H4 (cell line): ENCODE data around the gene CLTB. TPM values are rescaled to one million over a fixed set of nuclear protein-coding genes. Genes with fewer than 3 reads are reported as not detected.

Experiments
- DNase-seq: peaks from one replicate; pipeline ENCODE4 v3.0.0-alpha.2; 2015; ENCODE audit warnings: low spot score
- total RNA-seq: library from RNA; depleted of rRNA; stranded (reverse); fragments of >200 nt; shearing (Covaris generic); gene quantifications from 2 replicates; pipeline ENCODE4 v1.2.3, GENCODE V29; 2014

CLTB gene
- total RNA-seq, 1 experiment from 2014 or later, result 80.4 TPM

- DNase-seq, result no peak
These were observed 14.8 kb downstream of the CLTB start for GRCh38 chr5:176401281-176402205.

- no peak for DNase-seq
These were observed 15.8 kb downstream of the CLTB start for GRCh38 chr5:176400382-176401156.

- DNase-seq, result no peak
These were observed 18.5 kb downstream of the CLTB start for GRCh38 chr5:176397736-176398420.

DNA sequence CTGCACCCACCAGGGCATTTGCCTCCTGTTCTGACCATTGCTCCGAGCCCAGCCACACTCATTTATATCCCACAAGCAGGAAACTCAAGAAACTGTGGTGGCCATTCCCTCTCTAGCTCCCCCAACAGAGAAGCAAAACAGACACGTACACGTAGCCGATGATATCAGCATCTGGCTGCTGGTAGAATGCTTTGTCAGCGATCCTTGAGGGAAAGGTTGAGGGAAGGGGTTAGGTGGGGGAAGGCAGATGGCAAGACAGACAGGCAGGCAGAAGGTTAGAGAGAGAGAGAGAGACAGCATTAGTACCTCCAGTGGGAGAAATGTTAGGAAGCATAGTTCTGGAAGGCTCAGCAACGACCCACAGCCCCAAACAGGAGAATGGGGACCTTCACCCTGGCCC, 20.0 kb downstream of the CLTB start:
- no peak for DNase-seq

GRCh38 chr5:176394881-176395675, 21.3 kb downstream of the CLTB start:
- DNase-seq, result no peak

GRCh38 chr5:176394096-176394495, 22.2 kb downstream of the CLTB start:
- no peak for DNase-seq

DNA sequence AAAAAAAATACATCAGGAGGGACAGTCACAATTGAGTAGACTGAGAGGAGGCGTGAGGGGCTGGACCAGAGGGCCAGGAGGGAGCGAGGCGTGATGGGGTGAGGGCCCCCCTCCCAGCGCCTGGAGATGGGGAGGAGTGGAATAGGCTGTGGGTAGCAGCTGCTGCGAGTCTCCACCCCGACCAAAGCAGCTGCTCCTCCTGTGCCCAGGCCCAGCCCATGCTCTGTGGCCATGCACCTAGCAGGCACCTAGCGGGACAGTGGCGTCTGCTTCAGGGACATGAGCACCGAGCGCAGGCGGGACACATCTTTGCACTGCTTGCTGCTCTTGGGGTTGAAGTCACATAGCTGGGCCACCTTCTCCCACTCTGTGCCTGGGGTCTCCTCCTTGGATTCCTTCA, 23.8 kb downstream of the CLTB start:
- DNase-seq, result no peak

GRCh38 chr5:176391999-176392398, 24.3 kb downstream of the CLTB start:
- DNase-seq, result no peak

- DNase-seq, result no peak
These were observed 24.9 kb downstream of the CLTB start for GRCh38 chr5:176391479-176391878.

DNA sequence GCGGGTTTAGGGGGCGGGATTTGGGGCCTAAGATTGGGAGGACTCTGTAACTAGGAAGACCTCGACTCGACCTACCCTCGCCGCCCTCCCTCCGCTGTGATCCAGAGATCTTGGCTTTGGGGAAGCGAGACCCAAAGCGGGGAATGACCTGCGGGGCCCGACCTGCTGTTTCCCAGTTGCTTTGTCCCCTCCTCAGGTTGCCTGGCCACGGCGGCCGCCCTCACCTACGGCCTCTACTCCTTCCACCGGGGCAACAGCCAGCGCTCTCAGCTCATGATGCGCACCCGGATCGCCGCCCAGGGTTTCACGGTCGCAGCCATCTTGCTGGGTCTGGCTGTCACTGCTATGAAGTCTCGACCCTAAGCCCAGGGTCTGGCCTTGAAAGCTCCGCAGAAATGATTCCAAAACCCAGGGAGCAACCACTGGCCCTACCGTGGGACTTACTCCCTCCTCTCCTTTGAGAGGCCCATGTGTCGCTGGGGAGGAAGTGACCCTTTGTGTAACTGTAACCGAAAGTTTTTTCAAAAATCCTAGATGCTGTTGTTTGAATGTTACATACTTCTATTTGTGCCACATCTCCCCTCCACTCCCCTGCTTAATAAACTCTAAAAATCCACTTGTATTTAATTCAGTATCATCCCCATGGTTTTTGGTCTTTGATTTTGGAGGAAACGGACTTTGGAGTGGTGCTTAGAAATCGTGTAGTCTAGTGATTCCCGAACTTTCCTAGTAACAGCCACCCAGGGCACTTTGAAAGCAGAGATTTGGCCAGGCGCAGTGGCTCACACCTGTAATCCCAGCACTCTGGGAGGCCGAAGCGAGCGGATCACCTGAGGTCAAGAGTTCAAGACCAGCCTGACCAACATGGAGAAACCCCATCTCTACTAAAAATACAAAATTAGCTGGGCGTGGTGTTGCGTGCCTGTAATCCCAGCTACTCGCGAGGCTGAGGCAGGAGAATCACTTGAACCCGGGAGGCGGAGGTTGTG, 26.9 kb downstream of the CLTB start:
- peak; percentile 45 for DNase-seq

DNA sequence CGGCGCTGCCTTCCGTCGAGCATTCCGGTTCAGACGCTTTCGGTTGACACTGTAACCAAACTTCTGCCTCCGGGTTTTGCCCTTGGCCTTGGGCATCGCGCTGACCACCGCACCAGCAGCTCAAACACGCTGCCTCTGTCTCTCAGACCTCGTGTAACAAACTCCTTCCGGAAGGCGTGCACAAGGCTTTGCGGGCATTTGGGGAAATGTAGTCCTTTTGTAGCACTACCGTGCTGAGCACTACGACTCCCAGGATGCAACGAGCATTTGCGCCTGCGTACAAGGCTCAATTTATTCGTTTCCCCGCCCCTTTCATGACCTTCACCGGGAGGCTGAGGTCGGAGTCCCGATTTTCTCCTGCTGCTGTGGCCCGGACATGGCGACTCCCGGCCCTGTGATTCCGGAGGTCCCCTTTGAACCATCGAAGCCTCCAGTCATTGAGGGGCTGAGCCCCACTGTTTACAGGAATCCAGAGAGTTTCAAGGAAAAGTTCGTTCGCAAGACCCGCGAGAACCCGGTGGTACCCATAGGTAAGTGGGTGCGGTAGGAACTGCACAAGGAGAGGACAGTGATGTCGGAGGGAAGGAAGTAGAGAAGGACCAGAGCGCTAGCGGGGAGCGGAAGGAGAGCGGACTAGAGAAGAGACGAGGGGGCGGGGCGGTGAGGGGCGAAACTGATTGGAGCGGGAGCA, 27.8 kb downstream of the CLTB start, which contains the start of the genes HIGD2A and NOP16:
TSS of gene HIGD2A (plus strand) at position 308 of the 691 bp plus-strand sequence. CDS start at position 377, 69 bp downstream.
TSS of gene NOP16 (minus strand) at position 155 of the 691 bp plus-strand sequence. CDS start at position 96, 59 bp downstream.
- DNase-seq, result peak; percentile 100

- no peak for DNase-seq
These were observed 28.3 kb downstream of the CLTB start for GRCh38 chr5:176388003-176388443.

- DNase-seq, result no peak
These were observed 28.9 kb downstream of the CLTB start for GRCh38 chr5:176387384-176387925.

- DNase-seq, result no peak
These were observed 29.8 kb downstream of the CLTB start for GRCh38 chr5:176386491-176386890.

GRCh38 chr5:176384991-176385390, 31.3 kb downstream of the CLTB start:
- DNase-seq, result no peak

- DNase-seq, result no peak
These were observed 31.9 kb downstream of the CLTB start for GRCh38 chr5:176384366-176384930.

DNA sequence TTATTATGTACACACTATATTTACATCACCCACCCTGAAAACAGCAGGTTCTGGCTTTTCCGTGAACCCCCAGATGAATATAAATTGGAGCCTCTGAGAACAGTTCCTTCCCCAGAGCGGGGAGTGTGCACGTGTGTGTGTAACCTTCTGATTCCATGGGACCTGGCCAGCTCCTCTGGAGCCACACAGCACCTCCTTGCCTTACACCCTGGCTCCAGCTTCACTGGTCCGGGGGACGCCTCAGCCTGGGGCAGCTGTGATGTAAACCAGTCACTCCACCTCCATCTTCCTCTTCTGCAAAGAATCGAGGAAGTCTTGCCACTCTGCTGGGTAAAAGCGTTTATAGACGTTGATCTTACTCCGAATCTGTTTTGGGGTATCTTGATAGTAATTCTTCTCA, 32.4 kb downstream of the CLTB start:
- no peak for DNase-seq

DNA sequence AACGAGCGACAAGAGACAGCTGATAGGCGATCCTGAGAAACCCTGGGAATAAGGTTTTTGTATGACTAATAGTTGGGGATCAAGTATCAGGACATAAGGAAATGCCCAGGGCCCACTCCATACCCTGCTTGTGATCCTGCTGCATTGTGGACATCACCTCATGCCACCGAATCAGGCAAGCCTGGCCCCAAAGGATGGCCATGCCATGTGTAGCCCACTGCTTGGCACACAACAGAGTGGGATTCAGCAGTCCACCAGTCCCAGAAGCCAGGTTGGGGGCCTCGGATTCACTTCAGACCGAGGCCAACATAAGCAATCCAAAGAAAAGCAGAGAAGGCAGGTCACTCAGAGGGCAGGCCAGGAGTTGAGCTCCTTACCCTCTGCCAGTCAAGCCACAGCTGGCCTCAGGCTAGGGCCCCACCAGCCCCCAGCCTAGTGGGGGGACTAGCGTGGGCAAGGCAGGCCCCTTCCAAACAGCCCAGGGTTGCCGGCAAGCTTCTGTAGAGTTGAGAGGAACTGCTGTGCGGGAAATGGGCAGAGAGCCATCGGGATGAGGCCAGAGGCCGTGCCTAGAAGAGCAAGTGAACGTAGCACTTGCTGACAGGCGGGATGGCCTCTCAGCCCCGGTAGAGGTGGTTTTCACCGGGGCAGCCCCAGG, 33.0 kb downstream of the CLTB start:
- no peak for DNase-seq
